ENCODE data around the gene UBE2V1. TPM values are rescaled to one million over a fixed set of nuclear protein-coding genes. Genes with fewer than 3 reads are reported as not detected.

UBE2V1 gene
- total RNA-seq, 4 donors from 2014 or later, result 80.5 to 162 (median 99.0) TPM

- no peak for TF ChIP-seq POLR2A (IDR thresholded peaks at IDR 0.05)
- no peak for TF ChIP-seq POLR2AphosphoS5 (IDR thresholded peaks at IDR 0.05)
- TF ChIP-seq, protein P1, sequence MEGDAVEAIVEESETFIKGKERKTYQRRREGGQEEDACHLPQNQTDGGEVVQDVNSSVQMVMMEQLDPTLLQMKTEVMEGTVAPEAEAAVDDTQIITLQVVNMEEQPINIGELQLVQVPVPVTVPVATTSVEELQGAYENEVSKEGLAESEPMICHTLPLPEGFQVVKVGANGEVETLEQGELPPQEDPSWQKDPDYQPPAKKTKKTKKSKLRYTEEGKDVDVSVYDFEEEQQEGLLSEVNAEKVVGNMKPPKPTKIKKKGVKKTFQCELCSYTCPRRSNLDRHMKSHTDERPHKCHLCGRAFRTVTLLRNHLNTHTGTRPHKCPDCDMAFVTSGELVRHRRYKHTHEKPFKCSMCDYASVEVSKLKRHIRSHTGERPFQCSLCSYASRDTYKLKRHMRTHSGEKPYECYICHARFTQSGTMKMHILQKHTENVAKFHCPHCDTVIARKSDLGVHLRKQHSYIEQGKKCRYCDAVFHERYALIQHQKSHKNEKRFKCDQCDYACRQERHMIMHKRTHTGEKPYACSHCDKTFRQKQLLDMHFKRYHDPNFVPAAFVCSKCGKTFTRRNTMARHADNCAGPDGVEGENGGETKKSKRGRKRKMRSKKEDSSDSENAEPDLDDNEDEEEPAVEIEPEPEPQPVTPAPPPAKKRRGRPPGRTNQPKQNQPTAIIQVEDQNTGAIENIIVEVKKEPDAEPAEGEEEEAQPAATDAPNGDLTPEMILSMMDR (IDR thresholded peaks at IDR 0.05), result no peak
- no peak for TF ChIP-seq EP300 (IDR thresholded peaks at IDR 0.05)
- no peaks in the 10 kb centered on the region for H3K9me3 ChIP-seq
- 74% methylated on average over 16 of the region's 16 CpGs for WGBS
- no peak overlapping the region for H3K4me3 ChIP-seq
- H3K4me1 ChIP-seq, result peaks cover 12% of the 10 kb centered on the region
- H3K27ac ChIP-seq, result no peak overlapping the region
- H3K36me3 ChIP-seq, result no peaks in the 10 kb centered on the region
- DNase-seq (ENCODE audit: low spot score in 2 of 2), result no peak
- H3K27me3 ChIP-seq, result no peaks in the 10 kb centered on the region
These were observed 71.6 kb downstream of the UBE2V1 start for GRCh38 chr20:50041246-50041873.

GRCh38 chr20:50040432-50041245 is 72.3 kb downstream of the UBE2V1 start:
- Histone ChIP-seq H3K9me3 (no peaks in the 10 kb centered on the region), H3K4me3 (no peak overlapping the region), H3K36me3 (no peaks in the 10 kb centered on the region), H3K27ac (no peak overlapping the region), H3K4me1 (peaks cover 12% of the 10 kb centered on the region), H3K27me3 (no peaks in the 10 kb centered on the region)
- DNase-seq (ENCODE audit: low spot score in 2 of 2), result no peak
- WGBS, result 80% methylated on average over 15 of the region's 17 CpGs
- TF ChIP-seq POLR2AphosphoS5 (IDR thresholded peaks at IDR 0.05), result no peak
- TF ChIP-seq, protein P1 (IDR thresholded peaks at IDR 0.05), result no peak
- TF ChIP-seq POLR2A (IDR thresholded peaks at IDR 0.05), result no peak

DNA sequence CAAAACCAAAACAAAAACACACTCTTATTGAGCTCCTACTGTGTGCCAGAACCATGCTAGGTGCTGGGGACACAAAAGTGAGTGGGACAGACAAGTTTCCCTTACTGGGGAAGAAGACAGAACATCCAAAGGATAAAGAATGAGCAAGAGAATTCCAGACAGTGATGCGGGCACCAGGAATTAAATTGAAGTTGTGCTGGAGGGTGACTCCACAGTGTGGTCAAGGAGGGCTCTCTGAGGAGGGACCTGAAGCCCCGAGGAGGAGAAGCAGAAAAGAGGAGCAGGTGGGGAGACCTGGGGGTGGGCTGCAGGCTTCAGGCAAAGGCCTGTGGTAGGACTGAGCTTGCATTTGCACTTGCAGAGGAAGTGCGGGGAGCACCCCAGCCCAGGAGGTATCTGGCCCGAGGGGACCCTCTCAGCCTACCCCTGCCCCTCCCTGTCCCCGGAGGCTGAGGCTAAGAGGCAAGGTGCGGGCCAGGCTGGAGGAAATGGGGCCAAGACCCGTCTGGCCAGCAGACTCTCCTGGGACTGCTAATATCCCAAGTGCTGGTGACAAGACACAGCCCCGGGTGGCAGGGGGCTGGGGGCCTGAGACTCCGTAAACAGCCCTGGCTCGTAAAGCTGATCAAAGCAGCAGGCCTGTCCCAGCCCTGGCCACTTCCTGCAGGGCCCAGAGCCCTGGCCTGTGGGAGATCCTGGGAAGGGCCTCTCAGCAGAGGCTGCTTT is 73.1 kb downstream of the UBE2V1 start:
- no peaks in the 10 kb centered on the region for H3K36me3 ChIP-seq
- WGBS, result 80% methylated on average over 10 of the region's 10 CpGs
- DNase-seq (ENCODE audit: low spot score in 2 of 2), result no peak
- H3K9me3 ChIP-seq, result no peaks in the 10 kb centered on the region
- no peaks in the 10 kb centered on the region for H3K27me3 ChIP-seq
- H3K4me3 ChIP-seq, result no peak overlapping the region
- peaks cover 17% of the 10 kb centered on the region for H3K4me1 ChIP-seq
- no peak overlapping the region for H3K27ac ChIP-seq
- TF ChIP-seq POLR2AphosphoS5 (IDR thresholded peaks at IDR 0.05) (no peak), EP300 (IDR thresholded peaks at IDR 0.05) (no peak), POLR2A (IDR thresholded peaks at IDR 0.05) (no peak)
- TF ChIP-seq, protein P1 (IDR thresholded peaks at IDR 0.05), result no peak

DNA sequence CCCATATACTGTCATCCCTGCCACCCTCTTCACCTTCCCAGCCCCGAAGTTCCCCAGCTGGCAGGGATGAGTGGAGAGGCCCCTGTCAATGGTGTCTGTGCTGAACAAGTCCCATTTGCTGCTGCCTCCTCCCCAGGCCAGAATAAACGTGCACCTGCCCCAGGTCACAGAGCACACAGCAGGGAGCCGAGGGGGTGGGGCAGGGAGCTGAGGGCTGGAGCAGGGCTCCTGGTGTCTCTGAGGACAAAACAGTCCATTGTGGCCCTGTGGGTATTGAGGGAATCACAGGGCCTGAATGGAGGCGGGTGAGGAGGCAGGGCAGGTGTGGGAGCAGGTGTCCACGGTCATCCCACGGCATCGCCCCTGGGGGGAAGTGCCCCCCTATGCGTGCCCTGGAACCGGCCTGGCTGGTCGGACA is 74.4 kb downstream of the UBE2V1 start:
- no peak overlapping the region for H3K27ac ChIP-seq
- H3K27me3 ChIP-seq, result no peaks in the 10 kb centered on the region
- H3K4me3 ChIP-seq, result no peak overlapping the region
- no peaks in the 10 kb centered on the region for H3K36me3 ChIP-seq
- no peaks in the 10 kb centered on the region for H3K9me3 ChIP-seq
- 62% methylated on average over 3 of the region's 10 CpGs for WGBS
- TF ChIP-seq, protein P1 (IDR thresholded peaks at IDR 0.05), result no peak
- TF ChIP-seq POLR2A (IDR thresholded peaks at IDR 0.05) (no peak), POLR2AphosphoS5 (IDR thresholded peaks at IDR 0.05) (no peak), EP300 (IDR thresholded peaks at IDR 0.05) (no peak)
- H3K4me1 ChIP-seq, result peaks cover 30% of the 10 kb centered on the region
- no peak for DNase-seq (ENCODE audit: low spot score in 2 of 2)

- Histone ChIP-seq H3K4me3 (no peak overlapping the region), H3K27ac (no peak overlapping the region), H3K36me3 (no peaks in the 10 kb centered on the region), H3K27me3 (no peaks in the 10 kb centered on the region), H3K4me1 (peaks cover 34% of the 10 kb centered on the region), H3K9me3 (no peaks in the 10 kb centered on the region)
- no peak for DNase-seq (ENCODE audit: low spot score in 2 of 2)
- 63% methylated on average over 6 of the region's 6 CpGs for WGBS
- no peak for TF ChIP-seq POLR2AphosphoS5 (IDR thresholded peaks at IDR 0.05)
- TF ChIP-seq, protein P1 (IDR thresholded peaks at IDR 0.05), result no peak
- no peak for TF ChIP-seq POLR2A (IDR thresholded peaks at IDR 0.05)
- TF ChIP-seq EP300 (IDR thresholded peaks at IDR 0.05), result no peak
These were observed 74.8 kb downstream of the UBE2V1 start for GRCh38 chr20:50038169-50038568.

Data from suprapubic skin (tissue), 4 donors.